ENCODE data around the gene GREB1L.
"Not testable (repeated sequence)": the region's sequence is repeated elsewhere in the genome, so short reads cannot be mapped to it uniquely, and the experiment has no call there.

The GREB1L gene

GRCh38 chr18:21362831-21363230 is 120.8 kb downstream of the GREB1L start:
- Mint-ChIP-seq H3K27me3 (peaks cover 28% of the 10 kb centered on the region), H3K4me1 (no peaks in the 10 kb centered on the region), H3K4me3 (no peak overlapping the region), H3K27ac (no peak overlapping the region), H3K9me3 (no peaks in the 10 kb centered on the region)
- ATAC-seq = no peak
- DNase-seq = no peak

DNA sequence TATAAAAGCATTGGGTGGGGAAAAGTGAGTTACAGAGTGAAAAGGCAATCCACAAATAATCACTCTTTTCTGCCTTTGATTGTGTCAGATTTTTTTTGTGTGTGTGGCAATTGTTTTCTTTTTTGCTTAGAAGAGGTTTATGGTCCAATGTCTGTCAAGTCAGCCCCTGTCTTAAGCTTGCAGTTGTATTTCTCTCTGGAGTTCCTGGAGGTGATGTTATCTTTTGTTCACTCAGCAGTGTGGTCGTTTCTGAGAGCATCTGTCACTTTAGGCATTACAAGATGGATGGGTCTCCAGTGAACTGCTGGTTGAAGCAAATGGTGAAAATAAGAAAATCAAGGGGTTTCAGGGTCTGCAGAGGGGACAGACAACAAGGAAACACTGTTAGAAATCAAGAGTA is 121.3 kb downstream of the GREB1L start:
- Mint-ChIP-seq H3K27ac (no peak overlapping the region), H3K4me3 (no peak overlapping the region), H3K27me3 (peaks cover 28% of the 10 kb centered on the region), H3K4me1 (no peaks in the 10 kb centered on the region), H3K9me3 (no peaks in the 10 kb centered on the region)
- ATAC-seq (no peak), DNase-seq (no peak)

GRCh38 chr18:21364471-21364870 is 122.4 kb downstream of the GREB1L start:
- DNase-seq = no peak
- ATAC-seq = no peak
- Mint-ChIP-seq H3K4me3 (no peak overlapping the region), H3K9me3 (no peaks in the 10 kb centered on the region), H3K27ac (no peak overlapping the region), H3K27me3 (peaks cover 26% of the 10 kb centered on the region), H3K4me1 (no peaks in the 10 kb centered on the region)

DNA sequence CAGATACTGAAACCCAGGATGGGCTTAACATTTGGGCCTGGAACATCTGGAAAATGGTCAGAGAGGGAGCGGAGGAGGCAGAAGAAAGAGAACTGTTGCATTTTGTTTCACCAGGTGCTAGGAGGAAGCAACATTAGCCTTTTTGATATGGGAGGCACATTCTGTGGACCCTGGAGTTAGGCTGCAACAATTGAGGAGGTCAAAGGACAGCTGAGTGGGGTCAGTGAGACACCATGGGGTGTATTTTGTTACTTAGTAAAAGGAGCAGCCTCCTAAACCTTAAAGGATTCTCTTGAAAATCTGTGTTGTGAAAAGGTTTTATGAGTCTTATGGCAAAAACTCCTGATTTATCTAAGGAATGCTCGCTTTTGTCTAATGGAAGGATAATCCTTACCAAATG is 124.9 kb downstream of the GREB1L start:
- DNase-seq (no peak), ATAC-seq (no peak)
- H3K27ac Mint-ChIP-seq = no peak overlapping the region
- no peaks in the 10 kb centered on the region for H3K9me3 Mint-ChIP-seq
- no peaks in the 10 kb centered on the region for H3K4me1 Mint-ChIP-seq
- H3K4me3 Mint-ChIP-seq = no peak overlapping the region
- H3K27me3 Mint-ChIP-seq = peaks cover 8% of the 10 kb centered on the region

- H3K4me3 Mint-ChIP-seq = no peak overlapping the region
- peaks cover 13% of the 10 kb centered on the region for H3K27me3 Mint-ChIP-seq
- no peaks in the 10 kb centered on the region for H3K4me1 Mint-ChIP-seq
- ATAC-seq = no peak
- no peak overlapping the region for H3K27ac Mint-ChIP-seq
- no peak for DNase-seq
- H3K9me3 Mint-ChIP-seq = no peaks in the 10 kb centered on the region
These were observed 127.1 kb downstream of the GREB1L start for GRCh38 chr18:21369146-21369545.

DNA sequence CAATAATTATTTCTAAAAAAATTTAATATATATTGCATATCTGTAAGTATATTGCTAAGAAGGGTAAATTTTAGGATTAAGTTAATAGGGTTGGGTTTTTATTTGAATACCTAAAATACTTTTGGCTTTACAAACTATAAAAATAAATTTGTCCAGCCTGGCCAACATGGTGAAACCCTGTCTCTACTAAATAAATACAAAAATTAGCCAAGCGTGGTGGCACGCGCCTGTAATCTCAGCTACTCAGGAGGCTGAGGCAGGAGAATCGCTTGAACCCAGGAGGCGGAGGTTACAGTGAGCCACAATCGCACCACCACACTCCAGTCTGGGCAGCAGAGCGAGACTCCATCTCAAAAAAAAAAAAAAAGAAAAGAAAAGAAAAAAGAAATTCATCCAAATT is 127.6 kb downstream of the GREB1L start:
- not testable (repeated sequence) for DNase-seq, H3K27ac Mint-ChIP-seq, H3K9me3 Mint-ChIP-seq, ATAC-seq, H3K4me3 Mint-ChIP-seq, H3K4me1 Mint-ChIP-seq
- peaks cover 14% of the 10 kb centered on the region for H3K27me3 Mint-ChIP-seq

DNA sequence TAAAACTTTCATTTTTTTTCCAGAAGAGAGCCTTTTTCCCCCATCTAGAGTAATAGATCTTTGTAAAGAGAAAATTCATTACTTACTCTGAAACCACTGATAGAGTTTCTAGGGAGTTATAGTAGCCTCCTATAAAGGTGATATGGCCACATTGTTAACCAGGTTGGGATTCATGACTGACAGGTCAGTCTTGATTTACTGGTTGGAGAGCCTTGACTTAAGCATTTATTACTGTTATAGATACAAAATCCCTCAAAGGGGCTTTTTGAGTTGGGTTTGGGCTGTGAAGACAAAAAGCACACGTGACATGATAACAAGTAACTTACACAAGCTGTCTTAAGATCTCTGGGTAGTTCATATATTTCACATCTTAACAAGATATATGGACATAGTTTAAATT is 141.0 kb downstream of the GREB1L start:
- no peaks in the 10 kb centered on the region for H3K9me3 Mint-ChIP-seq
- H3K27me3 Mint-ChIP-seq = no peaks in the 10 kb centered on the region
- no peak overlapping the region for H3K27ac Mint-ChIP-seq
- no peaks in the 10 kb centered on the region for H3K4me1 Mint-ChIP-seq
- no peak overlapping the region for H3K4me3 Mint-ChIP-seq
- DNase-seq (no peak), ATAC-seq (no peak)

- Mint-ChIP-seq H3K4me3 (no peak overlapping the region), H3K27ac (no peak overlapping the region), H3K4me1 (no peaks in the 10 kb centered on the region), H3K27me3 (no peaks in the 10 kb centered on the region), H3K9me3 (no peaks in the 10 kb centered on the region)
- ATAC-seq = no peak
- no peak for DNase-seq
These were observed 144.7 kb downstream of the GREB1L start for GRCh38 chr18:21386523-21387240.

- ATAC-seq (no peak), DNase-seq (no peak)
- Mint-ChIP-seq H3K9me3 (no peaks in the 10 kb centered on the region), H3K4me3 (no peak overlapping the region), H3K4me1 (no peaks in the 10 kb centered on the region), H3K27ac (no peak overlapping the region), H3K27me3 (no peaks in the 10 kb centered on the region)
These were observed 145.9 kb downstream of the GREB1L start for GRCh38 chr18:21387886-21388285.

GRCh38 chr18:21389283-21389682 is 147.3 kb downstream of the GREB1L start:
- no peak overlapping the region for H3K27ac Mint-ChIP-seq
- H3K4me3 Mint-ChIP-seq = no peak overlapping the region
- H3K27me3 Mint-ChIP-seq = no peaks in the 10 kb centered on the region
- no peaks in the 10 kb centered on the region for H3K4me1 Mint-ChIP-seq
- DNase-seq = no peak
- no peaks in the 10 kb centered on the region for H3K9me3 Mint-ChIP-seq
- ATAC-seq = no peak

DNA sequence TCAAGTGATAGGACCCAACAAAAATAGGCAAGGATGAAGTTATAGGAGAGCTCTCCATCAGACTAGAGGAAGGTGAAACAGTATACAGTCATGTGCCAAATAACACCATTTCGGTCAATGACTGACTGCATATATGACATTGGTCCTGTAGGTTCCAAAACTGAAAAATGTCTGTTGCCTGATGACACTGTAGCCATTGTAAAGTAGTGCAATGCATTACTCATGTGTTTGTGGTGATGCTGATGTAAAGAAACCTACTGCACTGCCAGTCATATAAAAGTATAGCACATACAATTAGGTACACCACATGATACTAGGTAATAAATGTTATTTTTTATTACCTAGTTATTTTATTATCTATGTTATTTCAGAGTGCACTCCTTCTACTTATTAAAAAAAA is 147.9 kb downstream of the GREB1L start:
- DNase-seq (no peak), ATAC-seq (no peak)
- no peaks in the 10 kb centered on the region for H3K4me1 Mint-ChIP-seq
- no peaks in the 10 kb centered on the region for H3K9me3 Mint-ChIP-seq
- H3K27me3 Mint-ChIP-seq = no peaks in the 10 kb centered on the region
- H3K27ac Mint-ChIP-seq = no peak overlapping the region
- H3K4me3 Mint-ChIP-seq = no peak overlapping the region

DNA sequence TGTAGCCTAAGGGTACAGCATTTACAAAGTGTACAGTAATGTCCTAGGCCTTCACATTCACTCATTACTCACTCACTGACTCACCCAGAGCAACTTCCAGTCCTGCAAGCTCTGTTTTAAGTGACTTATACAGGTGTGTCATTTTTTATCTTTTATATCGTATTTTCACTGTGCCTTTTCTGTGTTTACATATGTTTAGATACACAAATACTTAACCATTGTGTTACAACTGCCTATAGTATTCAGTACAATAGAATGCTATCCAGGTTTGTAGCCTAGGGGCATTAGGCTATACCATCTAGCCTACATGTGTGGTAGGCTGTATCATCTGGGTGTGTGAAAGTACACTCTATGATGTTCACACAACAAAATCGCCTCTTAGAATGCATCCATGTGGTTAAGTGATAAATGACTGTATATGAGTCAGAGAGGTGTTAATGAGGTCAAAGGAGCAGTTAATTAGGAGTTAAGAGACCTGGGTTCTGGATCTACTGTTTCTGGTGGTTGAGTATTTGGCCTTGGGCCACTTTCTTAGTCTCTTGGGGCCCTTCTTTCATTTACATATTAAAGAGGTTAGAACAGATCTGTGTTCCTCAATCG is 149.1 kb downstream of the GREB1L start:
- ATAC-seq (peak; percentile 75), DNase-seq (no peak)
- no peaks in the 10 kb centered on the region for H3K9me3 Mint-ChIP-seq
- no peaks in the 10 kb centered on the region for H3K27me3 Mint-ChIP-seq
- no peaks in the 10 kb centered on the region for H3K4me1 Mint-ChIP-seq
- no peak overlapping the region for H3K4me3 Mint-ChIP-seq
- no peak overlapping the region for H3K27ac Mint-ChIP-seq

DNA sequence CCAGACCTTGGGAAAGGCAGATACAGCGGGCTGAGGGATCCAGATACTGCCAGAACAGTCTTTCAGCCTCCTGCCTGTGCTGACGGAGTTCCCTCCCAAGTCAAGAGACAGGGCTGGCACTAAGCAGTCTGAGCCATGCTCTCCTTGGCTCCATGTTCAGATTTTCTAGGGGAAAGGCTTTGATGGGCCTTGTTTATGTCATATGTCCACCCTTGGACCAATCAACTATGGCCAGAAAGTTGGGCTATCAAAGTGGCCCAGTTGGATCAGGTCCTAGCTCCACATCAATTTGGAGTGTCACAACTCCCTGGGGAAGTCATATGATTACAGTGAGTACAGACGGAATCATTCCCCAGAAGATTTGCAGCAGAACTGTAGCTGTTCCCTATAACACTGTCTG is 152.0 kb downstream of the GREB1L start:
- DNase-seq (no peak), ATAC-seq (no peak)
- no peak overlapping the region for H3K4me3 Mint-ChIP-seq
- no peaks in the 10 kb centered on the region for H3K4me1 Mint-ChIP-seq
- no peak overlapping the region for H3K27ac Mint-ChIP-seq
- H3K9me3 Mint-ChIP-seq = no peaks in the 10 kb centered on the region
- peaks cover 2% of the 10 kb centered on the region for H3K27me3 Mint-ChIP-seq

GRCh38 chr18:21398121-21398520 is 156.1 kb downstream of the GREB1L start:
- Mint-ChIP-seq H3K27me3 (peaks cover 7% of the 10 kb centered on the region), H3K27ac (no peak overlapping the region), H3K9me3 (no peaks in the 10 kb centered on the region), H3K4me1 (no peaks in the 10 kb centered on the region), H3K4me3 (no peak overlapping the region)
- no peak for DNase-seq
- no peak for ATAC-seq

- H3K4me1 Mint-ChIP-seq = no peaks in the 10 kb centered on the region
- no peak for DNase-seq
- H3K9me3 Mint-ChIP-seq = no peaks in the 10 kb centered on the region
- no peak overlapping the region for H3K27ac Mint-ChIP-seq
- ATAC-seq = no peak
- peaks cover 7% of the 10 kb centered on the region for H3K27me3 Mint-ChIP-seq
- no peak overlapping the region for H3K4me3 Mint-ChIP-seq
These were observed 160.2 kb downstream of the GREB1L start for GRCh38 chr18:21402272-21402671.

DNA sequence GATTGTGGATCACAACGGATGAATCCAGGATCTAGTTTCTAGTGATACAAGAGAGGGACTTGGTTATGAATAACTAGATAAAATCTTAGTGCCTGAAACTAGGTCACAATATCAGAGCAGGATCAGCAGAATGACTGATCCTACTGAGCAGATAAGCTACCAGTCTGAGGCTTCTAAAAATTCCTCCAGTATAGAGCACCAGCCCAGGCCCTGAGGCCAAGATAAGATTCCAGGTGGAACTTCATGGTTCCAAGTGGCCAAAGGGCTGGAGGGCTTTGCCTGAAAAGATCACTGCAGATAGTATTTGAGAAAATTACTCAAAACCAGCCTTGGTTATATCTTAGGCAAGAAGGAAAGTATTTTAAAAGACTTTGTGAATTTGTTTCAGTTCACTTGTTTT is 162.4 kb downstream of the GREB1L start:
- H3K27me3 Mint-ChIP-seq = peaks cover under 1% of the 10 kb centered on the region
- ATAC-seq = no peak
- no peak overlapping the region for H3K4me3 Mint-ChIP-seq
- H3K27ac Mint-ChIP-seq = no peak overlapping the region
- no peak for DNase-seq
- H3K9me3 Mint-ChIP-seq = no peaks in the 10 kb centered on the region
- no peaks in the 10 kb centered on the region for H3K4me1 Mint-ChIP-seq

DNA sequence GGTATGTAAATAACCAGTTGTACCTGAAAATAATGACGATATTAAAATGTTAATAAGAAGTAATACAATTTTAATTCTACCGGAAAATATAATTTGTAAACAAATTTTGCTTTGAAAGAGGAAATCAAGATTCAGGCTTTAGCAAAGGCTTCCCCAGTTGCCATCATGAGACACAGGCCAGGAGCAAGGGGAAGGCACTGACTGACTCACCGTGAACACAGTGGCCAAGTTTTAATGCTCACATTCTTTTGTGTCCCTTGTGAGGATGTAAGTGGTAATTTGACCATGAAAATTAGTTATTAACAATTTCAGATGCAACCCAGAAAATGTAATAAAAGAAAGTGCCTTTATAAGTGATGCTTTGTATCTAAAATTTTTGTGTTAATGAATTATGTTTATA is 164.1 kb downstream of the GREB1L start:
- H3K4me3 Mint-ChIP-seq = no peak overlapping the region
- no peak for DNase-seq
- H3K9me3 Mint-ChIP-seq = no peaks in the 10 kb centered on the region
- ATAC-seq = no peak
- no peak overlapping the region for H3K27ac Mint-ChIP-seq
- no peaks in the 10 kb centered on the region for H3K27me3 Mint-ChIP-seq
- H3K4me1 Mint-ChIP-seq = no peaks in the 10 kb centered on the region

All from stimulated activated naive CD8-positive, alpha-beta T cell treated with anti-CD3 and anti-CD28 coated beads, Interleukin-15, amount 100 ng/mL, for 72 hours (primary cell).